WTC11 (cell line): ENCODE data around the gene HBM. TPM values are rescaled to one million over a fixed set of nuclear protein-coding genes. Genes with fewer than 3 reads are reported as not detected.

ENCODE experiments used
- ATF2 ChIP-seq: sonication (generic); formaldehyde crosslinking; IDR thresholded peaks from 2 replicates; pipeline ENCODE4 v1.8.1; 2022; ENCODE audit warnings: low read depth, missing genetic modification reagents, borderline replicate concordance
- CREM ChIP-seq: sonication (generic); formaldehyde crosslinking; IDR thresholded peaks from 2 replicates; pipeline ENCODE4 v1.8.1; 2022; ENCODE audit warnings: mild to moderate bottlenecking, missing genetic modification reagents, moderate library complexity
- ESRRA ChIP-seq: sonication (generic); formaldehyde crosslinking; IDR thresholded peaks from 2 replicates; pipeline ENCODE4 v1.8.1; 2022; ENCODE audit warnings: mild to moderate bottlenecking, missing genetic modification reagents, borderline replicate concordance
- IRF2 ChIP-seq: sonication (generic); formaldehyde crosslinking; IDR thresholded peaks from 2 replicates; pipeline ENCODE4 v1.8.0; 2022; ENCODE audit warnings: low read depth, missing genetic modification reagents, borderline replicate concordance
- MLX ChIP-seq: sonication (generic); formaldehyde crosslinking; IDR thresholded peaks from 2 replicates; pipeline ENCODE4 v1.8.1; 2023; ENCODE audit warnings: mild to moderate bottlenecking, missing genetic modification reagents, moderate library complexity
- NFATC4 ChIP-seq: fragments of 250-450 bp; sonication (Bioruptor Pico); IDR thresholded peaks from 2 replicates; pipeline ENCODE4 v1.9.0; 2021; ENCODE audit warnings: mild to moderate bottlenecking
- NR1H2 ChIP-seq: sonication (generic); formaldehyde crosslinking; IDR thresholded peaks from 2 replicates; pipeline ENCODE4 v1.9.0; 2021; ENCODE audit warnings: mild to moderate bottlenecking, moderate library complexity, missing genetic modification reagents
- NR2C2 ChIP-seq: sonication (generic); formaldehyde crosslinking; IDR thresholded peaks from 2 replicates; pipeline ENCODE4 v1.8.0; 2022; ENCODE audit warnings: mild to moderate bottlenecking, missing genetic modification reagents
- PRDM15 ChIP-seq: sonication (generic); formaldehyde crosslinking; IDR thresholded peaks from 2 replicates; pipeline ENCODE4 v1.8.0; 2022; ENCODE audit warnings: missing genetic modification reagents
- PRRX2 ChIP-seq: fragments of 250-450 bp; sonication (Bioruptor Pico); IDR thresholded peaks from 2 replicates; pipeline ENCODE4 v1.8.0; 2021; ENCODE audit warnings: mild to moderate bottlenecking
- SMAD3 ChIP-seq: sonication (generic); formaldehyde crosslinking; IDR thresholded peaks from 2 replicates; pipeline ENCODE4 v1.8.0; 2022; ENCODE audit warnings: missing genetic modification reagents, mild to moderate bottlenecking, borderline replicate concordance
- SOX15 ChIP-seq: fragments of 250-450 bp; sonication (Bioruptor Pico); IDR thresholded peaks from 2 replicates; pipeline ENCODE4 v1.9.0; 2021; ENCODE audit warnings: mild to moderate bottlenecking
- SP1 ChIP-seq: sonication (generic); formaldehyde crosslinking; conservative IDR thresholded peaks from 2 replicates; pipeline ENCODE4 v1.8.1; 2022; ENCODE audit warnings: missing genetic modification reagents
- TEAD1 ChIP-seq: sonication (generic); formaldehyde crosslinking; IDR thresholded peaks from 2 replicates; pipeline ENCODE4 v1.8.0; 2022; ENCODE audit warnings: mild to moderate bottlenecking, missing genetic modification reagents
- ZBTB43 ChIP-seq: sonication (generic); formaldehyde crosslinking; IDR thresholded peaks from 2 replicates; pipeline ENCODE4 v1.8.1; 2023; ENCODE audit warnings: mild to moderate bottlenecking, missing genetic modification reagents
- ZNF138 ChIP-seq: sonication (generic); formaldehyde crosslinking; conservative IDR thresholded peaks from 2 replicates; pipeline ENCODE4 v1.8.1; 2022; ENCODE audit warnings: mild to moderate bottlenecking, moderate library complexity, missing genetic modification reagents
- ZNF219 ChIP-seq: sonication (generic); formaldehyde crosslinking; IDR thresholded peaks from 2 replicates; pipeline ENCODE4 v1.8.0; 2023; ENCODE audit warnings: missing genetic modification reagents, mild to moderate bottlenecking, borderline replicate concordance
- ZNF232 ChIP-seq: sonication (generic); formaldehyde crosslinking; IDR thresholded peaks from 2 replicates; pipeline ENCODE4 v1.8.0; 2022; ENCODE audit warnings: mild to moderate bottlenecking, missing genetic modification reagents
- ZNF263 ChIP-seq: sonication (generic); formaldehyde crosslinking; IDR thresholded peaks from 2 replicates; pipeline ENCODE4 v1.8.1; 2022; ENCODE audit warnings: low read depth, mild to moderate bottlenecking, moderate library complexity, missing genetic modification reagents
- ZNF317 ChIP-seq: sonication (generic); formaldehyde crosslinking; IDR thresholded peaks from 2 replicates; pipeline ENCODE4 v1.8.1; 2023; ENCODE audit warnings: low read depth, mild to moderate bottlenecking, moderate library complexity, missing genetic modification reagents, borderline replicate concordance
- ZNF671 ChIP-seq: fragments of 250-450 bp; sonication (Bioruptor Pico); IDR thresholded peaks from 2 replicates; pipeline ENCODE4 v1.8.0; 2021; ENCODE audit warnings: mild to moderate bottlenecking
- ZSCAN18 ChIP-seq: fragments of 250-450 bp; sonication (Bioruptor Pico); IDR thresholded peaks from 2 replicates; pipeline ENCODE4 v2.1.2; 2022; ENCODE audit warnings: mild to moderate bottlenecking, moderate library complexity
- total RNA-seq: library from RNA; stranded (reverse); gene quantifications from 3 replicates; pipeline ENCODE4 v1.2.3, GENCODE V29; 2021
- TF ChIP-seq, protein P1 (sequence below): sonication (generic); formaldehyde crosslinking; IDR thresholded peaks from 2 replicates; pipeline ENCODE4 v1.8.1; 2023; ENCODE audit warnings: mild to moderate bottlenecking, moderate library complexity, missing genetic modification reagents
- TF ChIP-seq, protein P2 (sequence below): sonication (generic); formaldehyde crosslinking; IDR thresholded peaks from 2 replicates; pipeline ENCODE4 v1.8.0; 2023; ENCODE audit warnings: missing genetic modification reagents, mild to moderate bottlenecking, borderline replicate concordance

Gene HBM
- total RNA-seq, 1 experiment from 2014 or later = not detected

GRCh38 chr16:180681-181564 lies 15.1 kb downstream of the HBM start (continued):
- TF ChIP-seq ZBTB43 (CRISPR knock-in tag) (peak; percentile 99), ZNF263 (CRISPR knock-in tag) (peak; percentile 48; the same call in 1 of the 2 replicates), ZNF232 (CRISPR knock-in tag) (peak; percentile 96), CREM (CRISPR knock-in tag) (peak; percentile 80), PRRX2 (peak; percentile 94), NFATC4 (CRISPR knock-in tag) (peak; percentile 68), IRF2 (CRISPR knock-in tag) (peak; percentile 83; the same call in 1 of the 2 replicates), NR1H2 (CRISPR knock-in tag) (peak; percentile 63; the same call in 1 of the 2 replicates), ZNF671 (CRISPR knock-in tag) (peak; percentile 90), PRDM15 (CRISPR knock-in tag) (peak; percentile 75), ESRRA (CRISPR knock-in tag) (peak; percentile 98), ZSCAN18 (CRISPR knock-in tag) (no peak), ZNF219 (CRISPR knock-in tag) (peak; percentile 79; the same call in 1 of the 2 replicates), SP1 (CRISPR knock-in tag) (peak; percentile 95), SMAD3 (peak; percentile 98), TEAD1 (CRISPR knock-in tag) (peak; percentile 97), ATF2 (CRISPR knock-in tag) (peak; percentile 94), ZNF317 (CRISPR knock-in tag) (peak; percentile 71; the same call in 1 of the 2 replicates), SOX15 (CRISPR knock-in tag) (no peak), ZNF138 (CRISPR knock-in tag) (peak; percentile 96), MLX (no peak), NR2C2 (CRISPR knock-in tag) (peak; percentile 77)
- TF ChIP-seq, protein P1, sequence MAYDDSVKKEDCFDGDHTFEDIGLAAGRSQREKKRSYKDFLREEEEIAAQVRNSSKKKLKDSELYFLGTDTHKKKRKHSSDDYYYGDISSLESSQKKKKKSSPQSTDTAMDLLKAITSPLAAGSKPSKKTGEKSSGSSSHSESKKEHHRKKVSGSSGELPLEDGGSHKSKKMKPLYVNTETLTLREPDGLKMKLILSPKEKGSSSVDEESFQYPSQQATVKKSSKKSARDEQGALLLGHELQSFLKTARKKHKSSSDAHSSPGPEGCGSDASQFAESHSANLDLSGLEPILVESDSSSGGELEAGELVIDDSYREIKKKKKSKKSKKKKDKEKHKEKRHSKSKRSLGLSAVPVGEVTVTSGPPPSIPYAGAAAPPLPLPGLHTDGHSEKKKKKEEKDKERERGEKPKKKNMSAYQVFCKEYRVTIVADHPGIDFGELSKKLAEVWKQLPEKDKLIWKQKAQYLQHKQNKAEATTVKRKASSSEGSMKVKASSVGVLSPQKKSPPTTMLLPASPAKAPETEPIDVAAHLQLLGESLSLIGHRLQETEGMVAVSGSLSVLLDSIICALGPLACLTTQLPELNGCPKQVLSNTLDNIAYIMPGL = peak; percentile 98
- TF ChIP-seq, protein P2, sequence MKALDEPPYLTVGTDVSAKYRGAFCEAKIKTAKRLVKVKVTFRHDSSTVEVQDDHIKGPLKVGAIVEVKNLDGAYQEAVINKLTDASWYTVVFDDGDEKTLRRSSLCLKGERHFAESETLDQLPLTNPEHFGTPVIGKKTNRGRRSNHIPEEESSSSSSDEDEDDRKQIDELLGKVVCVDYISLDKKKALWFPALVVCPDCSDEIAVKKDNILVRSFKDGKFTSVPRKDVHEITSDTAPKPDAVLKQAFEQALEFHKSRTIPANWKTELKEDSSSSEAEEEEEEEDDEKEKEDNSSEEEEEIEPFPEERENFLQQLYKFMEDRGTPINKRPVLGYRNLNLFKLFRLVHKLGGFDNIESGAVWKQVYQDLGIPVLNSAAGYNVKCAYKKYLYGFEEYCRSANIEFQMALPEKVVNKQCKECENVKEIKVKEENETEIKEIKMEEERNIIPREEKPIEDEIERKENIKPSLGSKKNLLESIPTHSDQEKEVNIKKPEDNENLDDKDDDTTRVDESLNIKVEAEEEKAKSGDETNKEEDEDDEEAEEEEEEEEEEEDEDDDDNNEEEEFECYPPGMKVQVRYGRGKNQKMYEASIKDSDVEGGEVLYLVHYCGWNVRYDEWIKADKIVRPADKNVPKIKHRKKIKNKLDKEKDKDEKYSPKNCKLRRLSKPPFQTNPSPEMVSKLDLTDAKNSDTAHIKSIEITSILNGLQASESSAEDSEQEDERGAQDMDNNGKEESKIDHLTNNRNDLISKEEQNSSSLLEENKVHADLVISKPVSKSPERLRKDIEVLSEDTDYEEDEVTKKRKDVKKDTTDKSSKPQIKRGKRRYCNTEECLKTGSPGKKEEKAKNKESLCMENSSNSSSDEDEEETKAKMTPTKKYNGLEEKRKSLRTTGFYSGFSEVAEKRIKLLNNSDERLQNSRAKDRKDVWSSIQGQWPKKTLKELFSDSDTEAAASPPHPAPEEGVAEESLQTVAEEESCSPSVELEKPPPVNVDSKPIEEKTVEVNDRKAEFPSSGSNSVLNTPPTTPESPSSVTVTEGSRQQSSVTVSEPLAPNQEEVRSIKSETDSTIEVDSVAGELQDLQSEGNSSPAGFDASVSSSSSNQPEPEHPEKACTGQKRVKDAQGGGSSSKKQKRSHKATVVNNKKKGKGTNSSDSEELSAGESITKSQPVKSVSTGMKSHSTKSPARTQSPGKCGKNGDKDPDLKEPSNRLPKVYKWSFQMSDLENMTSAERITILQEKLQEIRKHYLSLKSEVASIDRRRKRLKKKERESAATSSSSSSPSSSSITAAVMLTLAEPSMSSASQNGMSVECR (CRISPR knock-in tag) = peak; percentile 98
